ENCODE data around the gene CCDC172.

- TF ChIP-seq PRDM15 (CRISPR knock-in tag; IDR thresholded peaks at IDR 0.05) (no peak), ADNP (CRISPR knock-in tag; IDR thresholded peaks at IDR 0.05) (no peak), PLSCR1 (CRISPR knock-in tag; IDR thresholded peaks at IDR 0.05; ENCODE audit: borderline replicate concordance) (no peak), TRIM24 (CRISPR knock-in tag; IDR thresholded peaks at IDR 0.05) (no peak), NCOA2 (CRISPR knock-in tag; IDR thresholded peaks at IDR 0.05) (no peak)
Observed at GRCh38 chr10:116353817-116354216, 29.6 kb downstream of the CCDC172 start.
